C4-2B (cell line): ENCODE measurements around the gene LRRFIP1.
"Not testable (repeated sequence)": the region's sequence is repeated elsewhere in the genome, so short reads cannot be mapped to it uniquely, and the experiment has no call there.

Experiments used
- H3K27ac ChIP-seq: fragments of 450-650 bp; 2 replicates; pipeline ENCODE4 v1.5.1; 2017
- ZFX ChIP-seq: fragments of 450-650 bp; IDR thresholded peaks from 2 replicates; pipeline ENCODE4 v1.6.1; 2017
- TF ChIP-seq, protein P1 (sequence below): fragments of 450-650 bp; conservative IDR thresholded peaks from 2 replicates; pipeline ENCODE4 v1.5.1; 2017; ENCODE audit warnings: mild to moderate bottlenecking

LRRFIP1 gene

GRCh38 chr2:237666606-237667005, 39.2 kb downstream of the LRRFIP1 start:
- TF ChIP-seq, protein P1, sequence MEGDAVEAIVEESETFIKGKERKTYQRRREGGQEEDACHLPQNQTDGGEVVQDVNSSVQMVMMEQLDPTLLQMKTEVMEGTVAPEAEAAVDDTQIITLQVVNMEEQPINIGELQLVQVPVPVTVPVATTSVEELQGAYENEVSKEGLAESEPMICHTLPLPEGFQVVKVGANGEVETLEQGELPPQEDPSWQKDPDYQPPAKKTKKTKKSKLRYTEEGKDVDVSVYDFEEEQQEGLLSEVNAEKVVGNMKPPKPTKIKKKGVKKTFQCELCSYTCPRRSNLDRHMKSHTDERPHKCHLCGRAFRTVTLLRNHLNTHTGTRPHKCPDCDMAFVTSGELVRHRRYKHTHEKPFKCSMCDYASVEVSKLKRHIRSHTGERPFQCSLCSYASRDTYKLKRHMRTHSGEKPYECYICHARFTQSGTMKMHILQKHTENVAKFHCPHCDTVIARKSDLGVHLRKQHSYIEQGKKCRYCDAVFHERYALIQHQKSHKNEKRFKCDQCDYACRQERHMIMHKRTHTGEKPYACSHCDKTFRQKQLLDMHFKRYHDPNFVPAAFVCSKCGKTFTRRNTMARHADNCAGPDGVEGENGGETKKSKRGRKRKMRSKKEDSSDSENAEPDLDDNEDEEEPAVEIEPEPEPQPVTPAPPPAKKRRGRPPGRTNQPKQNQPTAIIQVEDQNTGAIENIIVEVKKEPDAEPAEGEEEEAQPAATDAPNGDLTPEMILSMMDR, result no peak
- no peak for TF ChIP-seq ZFX
- no peak overlapping the region for H3K27ac ChIP-seq

GRCh38 chr2:237667050-237667576, 39.7 kb downstream of the LRRFIP1 start:
- not testable (repeated sequence) for H3K27ac ChIP-seq

- H3K27ac ChIP-seq, result no peak overlapping the region
Observed at GRCh38 chr2:237667893-237668292, 40.5 kb downstream of the LRRFIP1 start.

DNA sequence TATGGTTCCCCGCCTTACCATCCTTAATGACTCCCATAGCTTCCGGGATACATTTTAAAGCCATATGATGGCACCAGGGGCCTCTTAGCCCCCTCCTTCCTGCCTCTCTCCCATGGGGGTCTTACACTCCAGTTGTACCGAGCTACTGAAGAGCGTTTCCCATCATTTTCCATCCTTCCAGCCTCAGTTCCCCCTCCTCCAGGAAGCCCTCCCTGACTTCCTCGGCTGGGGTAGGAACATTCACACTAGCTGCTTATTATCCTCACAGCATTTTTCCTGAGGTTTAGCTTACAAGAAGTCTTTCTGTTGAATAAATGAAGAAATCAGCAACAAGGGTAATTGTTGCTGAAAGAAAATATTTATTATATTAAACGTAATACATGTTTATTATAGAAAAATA, 41.1 kb downstream of the LRRFIP1 start:
- no peak overlapping the region for H3K27ac ChIP-seq
- no peak for TF ChIP-seq ZFX
- TF ChIP-seq, protein P1, result no peak

More at GRCh38 chr2:237667893-237668292, 40.5 kb downstream of the LRRFIP1 start:
- no peak for TF ChIP-seq ZFX
- TF ChIP-seq, protein P1, result no peak

DNA sequence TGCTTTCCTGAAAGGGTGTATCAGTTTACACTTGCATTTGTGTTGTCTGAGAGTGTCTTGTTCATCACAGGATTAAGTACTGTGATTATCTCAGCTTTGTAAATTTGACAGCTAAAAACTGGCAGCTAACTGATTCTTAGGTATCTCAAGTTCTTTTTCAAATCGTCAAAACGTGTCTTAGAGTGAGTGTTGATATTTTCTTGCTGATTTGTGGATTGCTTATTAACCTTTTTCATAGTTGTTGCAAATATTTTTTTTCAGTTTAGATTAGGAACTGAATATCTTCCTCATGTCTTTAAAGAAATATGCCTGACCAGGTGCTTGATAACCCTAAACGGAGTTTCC, 41.9 kb downstream of the LRRFIP1 start:
- no peak for TF ChIP-seq ZFX
- TF ChIP-seq, protein P1, result no peak
- no peak overlapping the region for H3K27ac ChIP-seq

DNA sequence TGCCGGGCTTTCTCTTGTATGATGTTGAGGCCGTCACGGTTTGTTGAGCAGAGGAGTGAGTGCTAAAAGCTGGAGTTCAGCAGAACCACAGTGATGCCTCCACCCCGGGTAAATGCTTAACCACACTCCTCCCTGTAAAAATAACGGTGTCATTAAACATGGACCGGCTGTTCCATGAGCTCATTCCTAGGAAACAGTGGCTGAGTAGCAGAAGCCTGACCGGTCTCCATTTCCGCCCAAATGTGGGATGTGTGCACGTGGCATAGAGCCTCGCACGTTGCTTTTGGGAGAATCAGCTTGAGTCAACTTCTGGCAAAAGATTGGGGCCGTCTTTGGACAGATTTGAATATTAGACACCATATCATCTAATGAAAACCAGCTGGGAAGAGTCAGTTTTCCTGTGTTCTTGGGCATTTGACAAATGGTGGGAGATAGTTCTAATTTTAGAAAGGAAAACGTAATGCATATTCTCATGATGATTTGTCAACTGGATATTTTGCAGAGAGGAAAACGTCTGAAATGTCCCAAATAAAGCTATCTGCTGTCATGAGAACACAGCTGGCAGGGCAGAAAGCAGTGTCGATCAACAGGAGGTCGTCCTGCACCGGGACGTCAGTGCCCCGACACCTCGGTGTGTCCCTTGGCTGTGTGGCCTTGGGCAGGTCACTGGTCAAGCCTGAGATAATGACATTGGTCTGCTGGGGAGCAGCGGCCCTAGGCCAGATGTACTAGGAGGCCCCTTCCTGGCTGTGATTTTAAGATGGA, 42.4 kb downstream of the LRRFIP1 start:
- TF ChIP-seq ZFX, result no peak
- TF ChIP-seq, protein P1, result no peak
- no peak overlapping the region for H3K27ac ChIP-seq

DNA sequence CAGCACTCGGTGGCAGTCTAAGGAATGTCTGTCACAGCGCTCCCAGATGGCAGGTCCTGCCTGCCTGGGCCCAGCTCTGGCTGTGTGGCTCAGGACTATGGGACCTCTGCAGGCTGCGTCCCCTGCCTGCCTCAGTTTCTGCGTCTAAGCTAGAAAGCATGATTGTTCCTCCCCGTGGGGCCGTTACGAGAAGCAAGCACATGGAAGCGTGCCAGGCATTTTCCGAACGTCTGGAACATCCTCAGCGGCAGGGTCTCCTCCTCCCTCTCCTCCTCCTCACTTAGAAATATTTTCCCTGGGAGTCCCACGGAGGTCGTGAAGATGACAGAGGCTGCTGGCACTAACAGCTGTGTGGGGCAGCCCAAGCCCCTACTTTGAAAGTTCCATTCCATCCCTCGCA, 43.3 kb downstream of the LRRFIP1 start:
- no peak overlapping the region for H3K27ac ChIP-seq

More for the DNA sequence above, 43.3 kb downstream of the LRRFIP1 start:
- TF ChIP-seq, protein P1, result no peak
- TF ChIP-seq ZFX, result no peak
